HUES6 (cell line): ENCODE results near the gene ULBP3.

Experiments
- H3K27ac ChIP-seq: 2 replicates; pipeline ENCODE4 v1.7.0; 2013; ENCODE audit warnings: low read depth, mild to moderate bottlenecking, low read length, inconsistent platforms
- H3K27me3 ChIP-seq: 2 replicates; pipeline ENCODE4 v1.6.1; 2013; ENCODE audit warnings: low read length; ENCODE audit not compliant: control insufficient read depth, insufficient read depth
- H3K36me3 ChIP-seq: 2 replicates; pipeline ENCODE4 v1.6.1; 2013; ENCODE audit warnings: low read length; ENCODE audit not compliant: control insufficient read depth, insufficient read depth
- H3K4me1 ChIP-seq: 2 replicates; pipeline ENCODE4 v1.6.1; 2013; ENCODE audit warnings: low read length; ENCODE audit not compliant: control insufficient read depth, insufficient read depth
- H3K4me3 ChIP-seq: 2 replicates; pipeline ENCODE4 v1.5.1; 2013; ENCODE audit warnings: low read depth, low read length
- H3K9ac ChIP-seq: one replicate; pipeline ENCODE4 v1.6.1; 2013; ENCODE audit warnings: mild to moderate bottlenecking, low read length
- H3K9me3 ChIP-seq: 2 replicates; pipeline ENCODE4 v1.6.1; 2013; ENCODE audit warnings: low read depth, low read length; ENCODE audit not compliant: control insufficient read depth, insufficient read depth

ULBP3 gene

GRCh38 chr6:150058986-150059385, 9.9 kb downstream of the ULBP3 start:
- no peak overlapping the region for H3K4me3 ChIP-seq
- no peak overlapping the region for H3K9ac ChIP-seq
- H3K27me3 ChIP-seq = peaks cover 22% of the 10 kb centered on the region
- no peaks in the 10 kb centered on the region for H3K4me1 ChIP-seq
- no peak overlapping the region for H3K27ac ChIP-seq
- no peaks in the 10 kb centered on the region for H3K9me3 ChIP-seq
- H3K36me3 ChIP-seq = no peaks in the 10 kb centered on the region

GRCh38 chr6:150058231-150058792, 10.6 kb downstream of the ULBP3 start:
- Histone ChIP-seq H3K9me3 (no peaks in the 10 kb centered on the region), H3K27me3 (peaks cover 29% of the 10 kb centered on the region)

GRCh38 chr6:150057501-150057951, 11.4 kb downstream of the ULBP3 start:
- Histone ChIP-seq H3K4me1 (no peaks in the 10 kb centered on the region), H3K4me3 (no peak overlapping the region), H3K27ac (no peak overlapping the region), H3K9ac (no peak overlapping the region), H3K27me3 (peaks cover 36% of the 10 kb centered on the region), H3K36me3 (no peaks in the 10 kb centered on the region), H3K9me3 (no peaks in the 10 kb centered on the region)

More at GRCh38 chr6:150058231-150058792, 10.6 kb downstream of the ULBP3 start:
- Histone ChIP-seq H3K4me3 (no peak overlapping the region), H3K9ac (no peak overlapping the region), H3K4me1 (no peaks in the 10 kb centered on the region), H3K27ac (no peak overlapping the region), H3K36me3 (no peaks in the 10 kb centered on the region)

GRCh38 chr6:150056916-150057315, 12.0 kb downstream of the ULBP3 start:
- no peaks in the 10 kb centered on the region for H3K36me3 ChIP-seq
- no peak overlapping the region for H3K9ac ChIP-seq
- H3K27me3 ChIP-seq = peaks cover 42% of the 10 kb centered on the region
- H3K9me3 ChIP-seq = no peaks in the 10 kb centered on the region; the same call in 1 of the 2 replicates
- H3K4me1 ChIP-seq = no peaks in the 10 kb centered on the region
- no peak overlapping the region for H3K27ac ChIP-seq
- H3K4me3 ChIP-seq = no peak overlapping the region

- peaks cover 49% of the 10 kb centered on the region for H3K27me3 ChIP-seq
- H3K4me3 ChIP-seq = no peak overlapping the region
Measured at GRCh38 chr6:150056156-150056555, 12.8 kb downstream of the ULBP3 start.

GRCh38 chr6:150055131-150055530, 13.8 kb downstream of the ULBP3 start:
- H3K9ac ChIP-seq = no peak overlapping the region
- H3K4me3 ChIP-seq = no peak overlapping the region
- H3K4me1 ChIP-seq = no peaks in the 10 kb centered on the region
- H3K27ac ChIP-seq = no peak overlapping the region
- H3K36me3 ChIP-seq = no peaks in the 10 kb centered on the region
- peaks cover 54% of the 10 kb centered on the region for H3K27me3 ChIP-seq
- H3K9me3 ChIP-seq = no peaks in the 10 kb centered on the region; the same call in 1 of the 2 replicates

More at GRCh38 chr6:150056156-150056555, 12.8 kb downstream of the ULBP3 start:
- Histone ChIP-seq H3K4me1 (no peaks in the 10 kb centered on the region), H3K27ac (no peak overlapping the region), H3K36me3 (no peaks in the 10 kb centered on the region), H3K9me3 (no peaks in the 10 kb centered on the region; the same call in 1 of the 2 replicates), H3K9ac (no peak overlapping the region)

- H3K4me3 ChIP-seq = no peak overlapping the region
- no peak overlapping the region for H3K9ac ChIP-seq
- H3K4me1 ChIP-seq = no peaks in the 10 kb centered on the region
- H3K27me3 ChIP-seq = peaks cover 50% of the 10 kb centered on the region
- H3K36me3 ChIP-seq = no peaks in the 10 kb centered on the region
- H3K9me3 ChIP-seq = no peaks in the 10 kb centered on the region; the same call in 1 of the 2 replicates
- H3K27ac ChIP-seq = no peak overlapping the region
Measured at GRCh38 chr6:150053450-150053849, 15.5 kb downstream of the ULBP3 start.

- Histone ChIP-seq H3K27ac (no peak overlapping the region), H3K4me1 (no peaks in the 10 kb centered on the region), H3K27me3 (peaks cover 54% of the 10 kb centered on the region), H3K4me3 (no peak overlapping the region), H3K9ac (no peak overlapping the region), H3K36me3 (no peaks in the 10 kb centered on the region), H3K9me3 (no peaks in the 10 kb centered on the region; the same call in 1 of the 2 replicates)
Measured at GRCh38 chr6:150050846-150051245, 18.1 kb downstream of the ULBP3 start.

GRCh38 chr6:150048099-150048498, 20.8 kb downstream of the ULBP3 start:
- no peaks in the 10 kb centered on the region for H3K36me3 ChIP-seq
- no peak overlapping the region for H3K27ac ChIP-seq
- H3K4me3 ChIP-seq = no peak overlapping the region
- H3K27me3 ChIP-seq = peaks cover 36% of the 10 kb centered on the region
- H3K9ac ChIP-seq = no peak overlapping the region
- no peaks in the 10 kb centered on the region for H3K4me1 ChIP-seq
- H3K9me3 ChIP-seq = no peaks in the 10 kb centered on the region; the same call in 1 of the 2 replicates

GRCh38 chr6:150046943-150047342, 22.0 kb downstream of the ULBP3 start:
- no peaks in the 10 kb centered on the region for H3K4me1 ChIP-seq
- H3K27ac ChIP-seq = no peak overlapping the region
- H3K9ac ChIP-seq = no peak overlapping the region
- H3K4me3 ChIP-seq = no peak overlapping the region
- no peaks in the 10 kb centered on the region for H3K36me3 ChIP-seq
- H3K27me3 ChIP-seq = peaks cover 36% of the 10 kb centered on the region
- no peaks in the 10 kb centered on the region for H3K9me3 ChIP-seq

- Histone ChIP-seq H3K4me3 (no peak overlapping the region), H3K9me3 (no peaks in the 10 kb centered on the region), H3K27ac (no peak overlapping the region), H3K9ac (no peak overlapping the region), H3K4me1 (no peaks in the 10 kb centered on the region), H3K36me3 (no peaks in the 10 kb centered on the region), H3K27me3 (peaks cover 47% of the 10 kb centered on the region)
Measured at GRCh38 chr6:150044621-150045145, 24.2 kb downstream of the ULBP3 start.
